HEK293 (cell line): ENCODE results near the gene MSH2.

Experiments used
- CTCF ChIP-seq: fragments of 450-650 bp; formaldehyde crosslinking; IDR thresholded peaks from 2 replicates; pipeline ENCODE4 v1.5.1; 2016; ENCODE audit warnings: missing biosample characterization, missing genetic modification characterization
- PRDM6 ChIP-seq: fragments of 450-650 bp; formaldehyde crosslinking; IDR thresholded peaks from 2 replicates; pipeline ENCODE4 v1.5.1; 2017; ENCODE audit warnings: missing biosample characterization, missing genetic modification characterization
- REST ChIP-seq: fragments of 450-650 bp; formaldehyde crosslinking; IDR thresholded peaks from 2 replicates; pipeline ENCODE4 v1.5.1; 2016; ENCODE audit warnings: missing biosample characterization, missing genetic modification characterization
- TCF7L2 ChIP-seq: IDR thresholded peaks from 2 replicates; pipeline ENCODE4 v1.6.1; 2011; ENCODE audit warnings: low read depth, mild to moderate bottlenecking, inconsistent platforms, low read length, moderate library complexity, borderline replicate concordance
- WT1 ChIP-seq: fragments of 450-650 bp; formaldehyde crosslinking; IDR thresholded peaks from 2 replicates; pipeline ENCODE4 v1.5.1; 2016; ENCODE audit warnings: missing biosample characterization, missing genetic modification characterization
- ZFP37 ChIP-seq: fragments of 450-650 bp; formaldehyde crosslinking; IDR thresholded peaks from 2 replicates; pipeline ENCODE4 v1.5.1; 2016; ENCODE audit warnings: missing biosample characterization, missing genetic modification characterization
- ZNF19 ChIP-seq: fragments of 450-650 bp; formaldehyde crosslinking; IDR thresholded peaks from 2 replicates; pipeline ENCODE4; 2016; ENCODE audit warnings: missing biosample characterization, missing genetic modification characterization, low read depth
- ZNF302 ChIP-seq: fragments of 450-650 bp; formaldehyde crosslinking; IDR thresholded peaks from 2 replicates; pipeline ENCODE4 v1.5.1; 2016; ENCODE audit warnings: missing biosample characterization, missing genetic modification characterization, low read depth
- ZNF777 ChIP-seq: fragments of 450-650 bp; formaldehyde crosslinking; IDR thresholded peaks from 2 replicates; pipeline ENCODE4 v1.5.1; 2017; ENCODE audit warnings: missing biosample characterization, missing genetic modification characterization, borderline replicate concordance

- TF ChIP-seq PRDM6 (tag by site-specific recombination) (no peak), CTCF (tag by site-specific recombination) (no peak), ZNF302 (tag by site-specific recombination) (no peak), ZNF19 (tag by site-specific recombination) (no peak), ZFP37 (tag by site-specific recombination) (no peak), REST (no peak), WT1 (no peak), ZNF777 (tag by site-specific recombination) (no peak), TCF7L2 (no peak)
These were observed 45.5 kb upstream of the MSH2 start for GRCh38 chr2:47357483-47357882.
